ENCODE measurements around the gene NPHS2.

DNA sequence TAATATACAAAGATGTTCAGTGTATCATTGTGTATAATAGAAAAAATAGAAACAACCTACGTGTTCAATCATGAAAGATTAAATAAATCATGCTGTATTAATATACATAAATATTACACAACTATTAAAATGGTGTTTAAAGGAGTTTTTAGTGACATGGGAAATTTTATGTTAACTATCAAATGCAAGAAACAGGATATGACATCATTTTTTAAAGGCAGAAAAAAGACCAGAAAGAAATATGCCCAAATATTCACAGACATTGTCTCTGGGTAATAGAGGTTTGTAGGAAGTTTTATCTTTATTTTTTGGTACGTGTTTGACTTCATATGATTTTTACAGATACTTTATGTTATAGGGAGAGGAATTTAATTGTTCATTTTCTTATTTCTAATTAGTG, 34.0 kb downstream of the NPHS2 start:
- no peak for TF ChIP-seq CREB1 (IDR thresholded peaks at IDR 0.05; ENCODE audit: low read depth)
- TF ChIP-seq EP300 (IDR thresholded peaks at IDR 0.05; ENCODE audit: borderline replicate concordance): no peak
- TF ChIP-seq ZBTB7A (IDR thresholded peaks at IDR 0.05; ENCODE audit: low read depth): no peak
- TF ChIP-seq TCF12 (IDR thresholded peaks at IDR 0.05; ENCODE audit: low read depth): no peak
- no peak for TF ChIP-seq RAD21 (IDR thresholded peaks at IDR 0.05; ENCODE audit: low read depth)
- TF ChIP-seq YY1 (IDR thresholded peaks at IDR 0.05; ENCODE audit: low read depth): no peak
- TF ChIP-seq NFIC (IDR thresholded peaks at IDR 0.05): no peak
- no peak for TF ChIP-seq TEAD4 (IDR thresholded peaks at IDR 0.05)

Data from Ishikawa (cell line).